WI38 (cell line): ENCODE data around the gene TTC36.

ENCODE experiments used
- H3K4me3 ChIP-seq: 2 replicates; pipeline ENCODE4 v1.5.1; 2011; ENCODE audit warnings: low read depth, mild to moderate bottlenecking, control low read depth, low read length
- CTCF ChIP-seq: IDR thresholded peaks from 2 replicates; pipeline ENCODE4 v1.5.1; 2012; ENCODE audit warnings: low read depth, mild to moderate bottlenecking, control low read depth, low read length

Gene TTC36

GRCh38 chr11:118532852-118533768, 5.8 kb downstream of the TTC36 start:
- H3K4me3 ChIP-seq, result no peak overlapping the region
- no peak for TF ChIP-seq CTCF

GRCh38 chr11:118533769-118534729, 6.8 kb downstream of the TTC36 start:
- no peak overlapping the region for H3K4me3 ChIP-seq
- no peak for TF ChIP-seq CTCF

GRCh38 chr11:118535261-118535660, 8.0 kb downstream of the TTC36 start:
- no peak for TF ChIP-seq CTCF
- no peak overlapping the region for H3K4me3 ChIP-seq

- TF ChIP-seq CTCF, result no peak
- H3K4me3 ChIP-seq, result no peak overlapping the region
These were observed 9.5 kb downstream of the TTC36 start for GRCh38 chr11:118536726-118537125.

- no peak overlapping the region for H3K4me3 ChIP-seq
- no peak for TF ChIP-seq CTCF
These were observed 10.2 kb downstream of the TTC36 start for GRCh38 chr11:118537409-118537980.

GRCh38 chr11:118544010-118544646, 16.9 kb downstream of the TTC36 start:
- H3K4me3 ChIP-seq, result no peak overlapping the region
- no peak for TF ChIP-seq CTCF
